Mesenchymal stem cell (in vitro differentiated cells and primary cell): Measurements from ENCODE around the gene BEGAIN.
A peak's percentile ranks its signal among the peaks of the same experiment; 100 is the strongest.

Source experiments
- DNase-seq: peaks from one replicate; pipeline ENCODE4 v3.0.0-alpha.2; 2013
- H2AFZ ChIP-seq: one replicate; pipeline ENCODE4 v1.6.1; 2013; ENCODE audit warnings: low read depth, mild to moderate bottlenecking, control low read depth, inconsistent platforms, low read length, moderate library complexity
- H2AK5ac ChIP-seq: 2 replicates; pipeline ENCODE4 v1.6.1; 2013; ENCODE audit warnings: low read length, moderate library complexity, mild to moderate bottlenecking, inconsistent platforms; ENCODE audit not compliant: severe bottlenecking
- H2BK120ac ChIP-seq: one replicate; pipeline ENCODE4 v1.6.1; 2013; ENCODE audit warnings: low read depth, mild to moderate bottlenecking, inconsistent platforms, low read length, moderate library complexity
- H2BK12ac ChIP-seq, 2 experiments: one replicate each; pipeline ENCODE4 v1.6.1; 2013; ENCODE audit warnings: inconsistent platforms in 2 of 2, low read length in 2 of 2, mild to moderate bottlenecking in 2 of 2, moderate library complexity in 2 of 2, control low read depth in 1 of 2
- H2BK15ac ChIP-seq: one replicate; pipeline ENCODE4 v1.6.1; 2013; ENCODE audit warnings: mild to moderate bottlenecking, low read depth, inconsistent platforms; ENCODE audit not compliant: poor library complexity, severe bottlenecking
- H2BK5ac ChIP-seq: 2 replicates; pipeline ENCODE4 v1.6.1; 2013; ENCODE audit warnings: low read depth, mild to moderate bottlenecking, low read length, control low read depth, inconsistent platforms; ENCODE audit not compliant: poor library complexity, severe bottlenecking
- H3K14ac ChIP-seq, 2 experiments: one replicate each; pipeline ENCODE4 v1.6.1; 2013; ENCODE audit warnings: inconsistent platforms in 2 of 2, low read length in 2 of 2, control low read depth in 1 of 2, mild to moderate bottlenecking in 1 of 2, moderate library complexity in 1 of 2
- H3K18ac ChIP-seq, 2 experiments: one replicate each; pipeline ENCODE4 v1.6.1; 2013; ENCODE audit warnings: inconsistent platforms in 2 of 2, low read length in 2 of 2, control low read depth in 1 of 2, low read depth in 1 of 2, mild to moderate bottlenecking in 1 of 2
- H3K23ac ChIP-seq, 2 experiments: one replicate each; pipeline ENCODE4 v1.6.1; 2013; ENCODE audit warnings: inconsistent platforms in 2 of 2, low read length in 2 of 2, mild to moderate bottlenecking in 2 of 2, moderate library complexity in 2 of 2, control low read depth in 1 of 2
- H3K27ac ChIP-seq: 2 replicates; pipeline ENCODE4 v1.5.1; 2013; ENCODE audit warnings: mild to moderate bottlenecking, moderate library complexity, low read length, control low read depth, inconsistent platforms; ENCODE audit not compliant: poor library complexity, severe bottlenecking
- H3K27me3 ChIP-seq, 2 experiments: 2 replicates each; pipeline versions ENCODE4 v1.6.1 to v1.7.0; 2013; ENCODE audit warnings: low read length in 2 of 2, mild to moderate bottlenecking in 2 of 2, moderate library complexity in 2 of 2, control low read depth in 1 of 2, inconsistent platforms in 1 of 2; ENCODE audit not compliant: control insufficient read depth in 1 of 2, insufficient read depth in 1 of 2
- H3K36me3 ChIP-seq, 2 experiments: 2 replicates each; pipeline versions ENCODE4 v1.6.1 to v1.7.0; 2013; ENCODE audit warnings: low read length in 2 of 2, control low read depth in 1 of 2, inconsistent platforms in 1 of 2, low read depth in 1 of 2, mild to moderate bottlenecking in 1 of 2; ENCODE audit not compliant: insufficient read depth in 2 of 2, control insufficient read depth in 1 of 2
- H3K4ac ChIP-seq, 2 experiments: one replicate each; pipeline ENCODE4 v1.6.1; 2013; ENCODE audit warnings: inconsistent platforms in 2 of 2, low read length in 2 of 2, mild to moderate bottlenecking in 2 of 2, moderate library complexity in 2 of 2, control low read depth in 1 of 2, low read depth in 1 of 2
- H3K4me1 ChIP-seq: 2 replicates; pipeline ENCODE4 v1.6.1; 2013; ENCODE audit warnings: low read depth, low read length, control low read depth; ENCODE audit not compliant: control insufficient read depth, insufficient read depth
- H3K4me2 ChIP-seq: 2 replicates; pipeline ENCODE4 v1.6.1; 2013; ENCODE audit warnings: low read length, mild to moderate bottlenecking, inconsistent platforms; ENCODE audit not compliant: poor library complexity, severe bottlenecking
- H3K4me3 ChIP-seq, 2 experiments: 2 replicates each; pipeline versions ENCODE4 v1.5.1 to v1.7.0; 2013; ENCODE audit warnings: low read length in 2 of 2, mild to moderate bottlenecking in 2 of 2, control low read depth in 1 of 2, low read depth in 1 of 2; ENCODE audit not compliant: insufficient read depth in 1 of 2
- H3K79me1 ChIP-seq: replicated peaks from 2 replicates; pipeline ENCODE4 v1.6.1; 2013; ENCODE audit warnings: mild to moderate bottlenecking, control low read depth, low read length, inconsistent platforms; ENCODE audit not compliant: poor library complexity, severe bottlenecking
- H3K9ac ChIP-seq: 2 replicates; pipeline ENCODE4 v1.7.0; 2013; ENCODE audit warnings: mild to moderate bottlenecking, low read length, moderate library complexity
- H3K9me3 ChIP-seq: 2 replicates; pipeline ENCODE4 v1.7.0; 2013; ENCODE audit warnings: mild to moderate bottlenecking, low read length; ENCODE audit not compliant: control insufficient read depth
- H4K8ac ChIP-seq: one replicate; pipeline ENCODE4 v1.6.1; 2013; ENCODE audit warnings: inconsistent platforms, mild to moderate bottlenecking, low read length, moderate library complexity
- H4K91ac ChIP-seq: one replicate; pipeline ENCODE4 v1.6.1; 2013; ENCODE audit warnings: mild to moderate bottlenecking, low read length, inconsistent platforms
- WGBS: methylation state at CpG from one replicate; pipeline ENCODE4 v1.1.7; 2013; ENCODE audit warnings: mixed read lengths; 5-methylcytosine and 5-hydroxymethylcytosine counted together

Gene BEGAIN

DNA sequence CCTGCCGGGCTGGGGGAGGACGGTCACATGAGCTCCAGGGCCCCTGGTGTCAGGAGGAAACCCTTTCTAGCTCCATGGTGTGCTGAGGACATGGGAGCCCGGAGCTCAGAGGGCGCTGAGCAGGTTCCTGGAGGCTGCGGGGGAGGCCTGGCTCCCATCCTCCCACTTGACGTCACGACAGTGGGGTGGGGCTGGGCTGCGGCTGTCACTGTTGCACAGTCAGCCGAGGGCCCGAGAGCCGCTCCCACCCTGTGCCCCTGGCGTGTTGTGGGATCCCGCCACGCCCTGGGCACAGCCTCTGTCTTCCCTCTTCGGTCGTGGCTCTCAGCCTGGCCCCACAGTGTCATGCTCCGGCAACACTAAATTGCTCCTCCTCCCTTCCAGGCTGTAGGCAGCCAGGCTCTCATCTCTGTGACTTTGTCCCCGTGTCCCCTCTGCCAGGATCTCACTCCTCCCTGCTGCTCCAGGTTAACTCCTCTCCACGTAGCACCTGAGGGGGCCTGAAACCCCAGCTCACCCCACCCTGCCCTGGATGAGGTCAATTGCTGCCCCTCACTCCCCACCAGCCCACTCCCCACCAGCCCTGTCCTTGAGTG is 33.0 kb downstream of the BEGAIN start:
- Histone ChIP-seq H2BK120ac (no peak overlapping the region), H3K27me3 (peaks cover 0 to 46% of the 10 kb centered on the region in 2 experiments), H2BK15ac (no peak overlapping the region), H3K4ac (no peak overlapping the region), H2AFZ (no peak overlapping the region), H3K14ac (no peak overlapping the region), H3K36me3 (peaks cover 0 to 46% of the 10 kb centered on the region in 2 experiments), H3K9me3 (no peaks in the 10 kb centered on the region), H3K27ac (no peak overlapping the region), H3K23ac (no peak overlapping the region), H3K4me3 (peak overlapping the region in 1 of 2 experiments; percentile 44), H3K9ac (no peak overlapping the region), H2BK12ac (no peak overlapping the region), H4K91ac (no peak overlapping the region), H3K4me2 (no peak overlapping the region), H2BK5ac (no peak overlapping the region), H3K18ac (no peak overlapping the region), H4K8ac (no peak overlapping the region), H2AK5ac (no peak overlapping the region), H3K4me1 (peaks cover 10% of the 10 kb centered on the region), H3K79me1 (peaks cover 8% of the 10 kb centered on the region)
- WGBS, result 79% methylated on average over 19 of the region's 19 CpGs
- DNase-seq, result no peak

DNA sequence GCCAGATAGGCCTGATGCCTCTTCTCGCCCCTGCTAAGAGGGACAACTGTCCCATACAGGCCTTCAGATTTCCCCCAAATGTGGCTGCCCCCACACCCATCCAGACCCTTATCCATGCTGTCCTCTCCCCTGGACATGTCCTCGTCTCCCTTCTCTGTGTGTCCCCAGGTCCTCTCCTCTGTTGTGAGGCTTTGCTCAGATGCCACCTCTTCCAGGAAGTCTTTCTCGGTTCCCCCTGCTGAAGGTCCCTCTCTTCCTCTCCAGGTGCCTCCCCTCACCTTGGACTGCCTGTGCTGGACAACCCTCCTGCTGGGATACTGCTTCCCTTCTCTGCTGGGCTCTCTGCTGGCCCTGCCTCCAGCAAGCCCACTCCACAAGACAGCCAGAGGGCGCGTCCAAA is 33.7 kb downstream of the BEGAIN start:
- Histone ChIP-seq H3K4me1 (peaks cover 15% of the 10 kb centered on the region), H3K4me3 (no peak overlapping the region), H3K14ac (no peak overlapping the region), H3K9ac (no peak overlapping the region), H3K4me2 (no peak overlapping the region), H3K27me3 (peaks cover 0 to 45% of the 10 kb centered on the region in 2 experiments), H3K18ac (no peak overlapping the region), H2BK12ac (no peak overlapping the region), H3K36me3 (peaks cover 0 to 44% of the 10 kb centered on the region in 2 experiments), H4K8ac (no peak overlapping the region), H2BK120ac (no peak overlapping the region), H2BK5ac (no peak overlapping the region), H2AK5ac (no peak overlapping the region), H3K4ac (no peak overlapping the region), H3K79me1 (peaks cover 9% of the 10 kb centered on the region), H3K23ac (no peak overlapping the region), H3K27ac (no peak overlapping the region), H4K91ac (no peak overlapping the region), H3K9me3 (no peaks in the 10 kb centered on the region), H2BK15ac (no peak overlapping the region), H2AFZ (no peak overlapping the region)
- no peak for DNase-seq
- 90% methylated on average over 5 of the region's 5 CpGs for WGBS

DNA sequence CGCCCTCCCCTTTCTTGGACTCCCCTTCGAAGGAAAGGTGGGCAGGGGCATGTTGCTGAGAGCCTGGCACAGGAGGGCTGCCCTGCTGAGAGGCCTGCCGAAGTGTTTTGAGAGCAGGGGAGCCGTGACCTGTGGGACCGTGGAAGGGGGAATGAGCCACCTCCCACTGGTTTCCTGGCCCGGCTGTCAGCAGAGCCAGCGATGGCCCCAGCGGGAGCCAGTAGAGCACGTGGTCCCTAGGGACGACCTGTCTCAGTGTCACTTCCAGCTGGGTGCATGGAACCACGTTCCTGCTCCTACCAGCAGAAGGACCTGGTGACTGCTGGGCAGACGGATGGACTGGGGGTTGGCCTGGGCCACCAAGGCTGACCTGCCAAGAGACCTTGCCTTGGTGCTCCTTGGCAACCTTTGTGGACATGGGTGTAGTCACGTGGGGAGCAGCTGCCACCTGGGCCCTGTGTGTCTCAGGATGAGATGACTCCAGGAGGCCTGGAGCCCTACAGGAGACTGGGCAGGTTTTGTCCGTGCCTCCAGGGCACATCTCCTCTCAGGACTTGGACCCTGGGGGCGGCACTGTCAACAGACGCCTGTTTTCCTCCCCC is 34.6 kb downstream of the BEGAIN start:
- no peak for DNase-seq
- Histone ChIP-seq H3K18ac (no peak overlapping the region), H2BK5ac (no peak overlapping the region), H3K14ac (no peak overlapping the region), H3K23ac (no peak overlapping the region), H3K27me3 (peaks cover 0 to 48% of the 10 kb centered on the region in 2 experiments), H2AFZ (no peak overlapping the region), H2BK15ac (no peak overlapping the region), H3K4me2 (no peak overlapping the region), H3K4ac (no peak overlapping the region), H3K9me3 (no peaks in the 10 kb centered on the region), H2BK12ac (no peak overlapping the region), H3K9ac (no peak overlapping the region), H4K91ac (peak overlapping the region; percentile 16), H4K8ac (no peak overlapping the region), H3K36me3 (peaks cover 0 to 44% of the 10 kb centered on the region in 2 experiments), H3K4me1 (peaks cover 16% of the 10 kb centered on the region), H2AK5ac (no peak overlapping the region), H2BK120ac (no peak overlapping the region), H3K27ac (no peak overlapping the region), H3K79me1 (peaks cover 11% of the 10 kb centered on the region), H3K4me3 (no peak overlapping the region)
- 84% methylated on average over 16 of the region's 16 CpGs for WGBS

DNA sequence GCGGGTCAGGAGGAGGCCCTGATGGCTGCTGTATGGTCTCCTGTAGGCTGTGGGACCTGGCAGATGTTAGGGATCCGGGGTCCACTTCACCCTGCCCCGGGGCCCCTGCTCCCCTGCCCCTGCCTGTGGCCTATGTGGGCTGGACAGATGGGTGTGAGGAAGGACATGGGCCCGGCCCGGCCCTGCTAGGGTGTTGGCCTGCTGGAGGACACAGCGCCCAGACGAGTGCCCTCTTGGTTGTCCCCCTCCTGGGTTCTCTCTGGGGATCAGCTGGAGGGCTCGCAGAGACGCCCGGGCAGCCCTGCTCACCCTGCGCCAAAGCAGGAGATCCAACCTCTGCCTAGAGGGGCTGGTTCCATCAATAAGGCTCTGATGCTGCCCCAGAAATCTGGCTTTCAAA is 36.2 kb downstream of the BEGAIN start:
- H3K4me3 ChIP-seq, result no peak overlapping the region
- H2AFZ ChIP-seq, result no peak overlapping the region
- peaks cover 0 to 43% of the 10 kb centered on the region in 2 experiments for H3K36me3 ChIP-seq
- H3K9ac ChIP-seq, result no peak overlapping the region
- no peak overlapping the region for H2BK5ac ChIP-seq
- no peak overlapping the region for H3K27ac ChIP-seq
- no peak overlapping the region for H3K14ac ChIP-seq
- 86% methylated on average over 11 of the region's 11 CpGs for WGBS
- H3K79me1 ChIP-seq, result peaks cover 11% of the 10 kb centered on the region
- H3K4me2 ChIP-seq, result no peak overlapping the region
- no peak overlapping the region for H2BK12ac ChIP-seq
- no peak overlapping the region for H2AK5ac ChIP-seq
- no peak overlapping the region for H4K91ac ChIP-seq
- H3K4ac ChIP-seq, result no peak overlapping the region
- H3K9me3 ChIP-seq, result no peaks in the 10 kb centered on the region
- H3K23ac ChIP-seq, result no peak overlapping the region
- peaks cover 26% of the 10 kb centered on the region for H3K4me1 ChIP-seq
- DNase-seq, result no peak
- H4K8ac ChIP-seq, result no peak overlapping the region
- H2BK120ac ChIP-seq, result no peak overlapping the region
- no peak overlapping the region for H3K18ac ChIP-seq
- H2BK15ac ChIP-seq, result peak overlapping the region; percentile 19
- H3K27me3 ChIP-seq, result peaks cover 0 to 52% of the 10 kb centered on the region in 2 experiments
